ENCODE measurements around the gene S100A1.
A peak's percentile ranks its signal among the peaks of the same experiment; 100 is the strongest.

The S100A1 gene

DNA sequence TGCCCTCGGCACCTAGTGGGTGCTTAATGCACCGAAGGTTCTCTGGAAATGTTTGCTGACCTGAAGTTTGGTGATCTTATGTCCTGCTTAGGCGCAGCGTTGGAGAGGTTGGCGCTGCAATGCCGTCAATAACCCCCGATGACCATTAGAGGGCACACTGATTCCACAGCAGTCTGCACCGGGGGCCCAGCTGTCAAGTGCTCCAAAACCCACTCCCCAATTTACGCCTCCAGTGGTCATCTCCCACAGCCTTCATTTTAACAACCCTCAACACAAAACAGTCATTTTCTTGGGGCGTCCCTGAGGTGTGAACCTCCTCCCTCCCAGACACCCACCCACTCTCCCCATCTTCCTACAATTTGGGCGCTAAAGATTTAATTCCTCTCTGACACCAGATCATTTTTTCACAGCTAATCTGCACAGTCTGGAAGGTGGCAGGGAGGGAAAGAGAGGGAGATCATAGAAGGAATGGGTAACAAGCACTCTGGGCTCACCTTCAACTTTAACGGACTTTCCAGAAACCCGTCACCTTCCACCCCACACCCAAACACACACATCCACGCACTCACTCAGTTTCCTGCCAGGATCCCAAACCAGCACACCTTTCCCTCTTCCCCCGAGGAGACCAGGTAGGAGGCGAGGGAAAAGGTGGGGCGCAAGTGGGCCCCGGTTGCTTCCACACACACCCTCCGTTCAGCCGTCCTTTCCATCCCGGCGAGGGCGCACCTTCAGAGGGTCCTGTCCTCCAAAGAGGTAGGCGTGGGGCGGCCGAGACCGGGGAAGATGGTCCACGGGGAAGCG is 49.7 kb downstream of the S100A1 start:
- H3K4me2 ChIP-seq (ENCODE audit: insufficient read depth, low read length, poor library complexity, severe bottlenecking), result peak overlapping the region; percentile 90
- no peak overlapping the region for H4K91ac ChIP-seq (ENCODE audit: low read depth, low read length, poor library complexity)
- H3K79me1 ChIP-seq (ENCODE audit: low read depth, low read length), result peaks cover 3% of the 10 kb centered on the region
- peak overlapping the region; percentile 22 to 31 for H3K4me3 ChIP-seq (ENCODE audit: low read length in 2 of 2)
- H2AK5ac ChIP-seq (ENCODE audit: low read depth, low read length), result no peak overlapping the region
- H2AFZ ChIP-seq (ENCODE audit: low read length), result peak overlapping the region; percentile 91
- H2BK5ac ChIP-seq (ENCODE audit: low read length), result no peak overlapping the region
- no peaks in the 10 kb centered on the region for H3K36me3 ChIP-seq (replicated peaks in 1 of 2; ENCODE audit: control insufficient read depth in 2 of 2, insufficient read depth in 2 of 2, low read length in 2 of 2)
- no peak overlapping the region for H3K4ac ChIP-seq (ENCODE audit: low read length)
- WGBS, 2 donors (ENCODE audit: extremely low coverage in 2 of 2, insufficient read length in 2 of 2, insufficient replicate concordance in 1 of 2), result no CpG with 5 or more reads among the region's 29 CpGs
- H3K18ac ChIP-seq (ENCODE audit: low read length), result peak overlapping the region; percentile 96
- H4K8ac ChIP-seq (ENCODE audit: low read depth, low read length), result no peak overlapping the region
- H2BK15ac ChIP-seq (ENCODE audit: low read length), result peak overlapping the region; percentile 93
- no peak overlapping the region for H3K14ac ChIP-seq (ENCODE audit: low read length)
- H3K9ac ChIP-seq (ENCODE audit: low read depth, low read length, poor library complexity), result peak overlapping the region; percentile 67
- no peak overlapping the region for H2BK12ac ChIP-seq (ENCODE audit: low read length)
- peaks cover 8 to 11% of the 10 kb centered on the region in 2 donors for H3K4me1 ChIP-seq (ENCODE audit: control insufficient read depth in 2 of 2, insufficient read depth in 1 of 2, low read depth in 1 of 2, low read length in 2 of 2)
- no peak overlapping the region for H2BK120ac ChIP-seq (ENCODE audit: low read depth, low read length)
- peaks cover 0 to 2% of the 10 kb centered on the region in 2 donors for H3K9me3 ChIP-seq (replicated peaks in 1 of 2; ENCODE audit: control insufficient read depth in 2 of 2, insufficient read depth in 1 of 2, low read depth in 1 of 2, low read length in 2 of 2)
- H3K27me3 ChIP-seq (ENCODE audit: control insufficient read depth in 3 of 3, insufficient read depth in 3 of 3, low read depth in 1 of 3, low read length in 3 of 3), result peaks cover 20 to 52% (median 40%) of the 10 kb centered on the region in 3 experiments
- peak overlapping the region; percentile 99 for H3K23ac ChIP-seq (ENCODE audit: low read depth, low read length, poor library complexity)
- DNase-seq (ENCODE audit: low spot score), result no peak
- H3K27ac ChIP-seq (replicated peaks; ENCODE audit: low read length), result no peak overlapping the region

DNA sequence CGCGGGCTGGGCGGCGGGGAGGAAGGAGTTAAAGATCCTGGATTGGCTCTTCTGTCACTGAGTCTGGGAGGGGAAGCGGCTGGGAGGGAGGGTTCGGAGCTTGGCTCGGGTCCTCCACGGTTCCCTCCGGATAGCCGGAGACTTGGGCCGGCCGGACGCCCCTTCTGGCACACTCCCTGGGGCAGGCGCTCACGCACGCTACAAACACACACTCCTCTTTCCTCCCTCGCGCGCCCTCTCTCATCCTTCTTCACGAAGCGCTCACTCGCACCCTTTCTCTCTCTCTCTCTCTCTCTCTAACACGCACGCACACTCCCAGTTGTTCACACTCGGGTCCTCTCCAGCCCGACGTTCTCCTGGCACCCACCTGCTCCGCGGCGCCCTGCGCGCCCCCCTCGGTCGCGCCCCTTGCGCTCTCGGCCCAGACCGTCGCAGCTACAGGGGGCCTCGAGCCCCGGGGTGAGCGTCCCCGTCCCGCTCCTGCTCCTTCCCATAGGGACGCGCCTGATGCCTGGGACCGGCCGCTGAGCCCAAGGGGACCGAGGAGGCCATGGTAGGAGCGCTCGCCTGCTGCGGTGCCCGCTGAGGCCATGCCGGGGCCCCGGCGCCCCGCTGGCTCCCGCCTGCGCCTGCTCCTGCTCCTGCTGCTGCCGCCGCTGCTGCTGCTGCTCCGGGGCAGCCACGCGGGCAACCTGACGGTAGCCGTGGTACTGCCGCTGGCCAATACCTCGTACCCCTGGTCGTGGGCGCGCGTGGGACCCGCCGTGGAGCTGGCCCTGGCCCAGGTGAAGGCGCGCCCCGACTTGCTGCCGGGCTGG is 50.5 kb downstream of the S100A1 start, which contains the start of gene NPR1:
NPR1 (plus strand) TSS at position 170 of the 818 bp plus-strand sequence; CDS start at position 591, 421 bp downstream.
- Histone ChIP-seq H2BK12ac (ENCODE audit: low read length) (peak within 1 kb of the TSS; percentile 78), H3K4ac (ENCODE audit: low read length) (no peak within 1 kb of the TSS), H3K4me2 (ENCODE audit: insufficient read depth, low read length, poor library complexity, severe bottlenecking) (peak within 1 kb of the TSS; percentile 90), H2BK5ac (ENCODE audit: low read length) (peak within 1 kb of the TSS; percentile 57), H3K9me3 (replicated peaks in 1 of 2; ENCODE audit: control insufficient read depth in 2 of 2, insufficient read depth in 1 of 2, low read depth in 1 of 2, low read length in 2 of 2) (peaks cover 0 to 2% of the 10 kb centered on the region in 2 donors), H4K8ac (ENCODE audit: low read depth, low read length) (peak within 1 kb of the TSS; percentile 9), H3K4me3 (ENCODE audit: low read length in 2 of 2) (peak within 1 kb of the TSS; percentile 31 to 81), H3K27me3 (ENCODE audit: control insufficient read depth in 3 of 3, insufficient read depth in 3 of 3, low read depth in 1 of 3, low read length in 3 of 3) (peaks cover 20 to 59% (median 40%) of the 10 kb centered on the region in 3 experiments), H3K9ac (ENCODE audit: low read depth, low read length, poor library complexity) (peak within 1 kb of the TSS; percentile 92), H3K79me1 (ENCODE audit: low read depth, low read length) (peaks cover 3% of the 10 kb centered on the region), H4K91ac (ENCODE audit: low read depth, low read length, poor library complexity) (no peak within 1 kb of the TSS), H3K4me1 (ENCODE audit: control insufficient read depth in 2 of 2, insufficient read depth in 1 of 2, low read depth in 1 of 2, low read length in 2 of 2) (peaks cover 8 to 11% of the 10 kb centered on the region in 2 donors), H3K27ac (replicated peaks; ENCODE audit: low read length) (no peak within 1 kb of the TSS), H3K36me3 (replicated peaks in 1 of 2; ENCODE audit: control insufficient read depth in 2 of 2, insufficient read depth in 2 of 2, low read length in 2 of 2) (no peaks in the 10 kb centered on the region), H3K23ac (ENCODE audit: low read depth, low read length, poor library complexity) (peak within 1 kb of the TSS; percentile 99), H2AK5ac (ENCODE audit: low read depth, low read length) (peak within 1 kb of the TSS; percentile 57), H3K14ac (ENCODE audit: low read length) (peak within 1 kb of the TSS; percentile 91), H2BK120ac (ENCODE audit: low read depth, low read length) (peak within 1 kb of the TSS; percentile 92), H2BK15ac (ENCODE audit: low read length) (peak within 1 kb of the TSS; percentile 93), H3K18ac (ENCODE audit: low read length) (peak within 1 kb of the TSS; percentile 96), H2AFZ (ENCODE audit: low read length) (peak within 1 kb of the TSS; percentile 91)
- no peak for DNase-seq (ENCODE audit: low spot score)
- WGBS, 2 donors (ENCODE audit: extremely low coverage in 2 of 2, insufficient read length in 2 of 2, insufficient replicate concordance in 1 of 2), result no CpG with 5 or more reads among the region's 78 CpGs

DNA sequence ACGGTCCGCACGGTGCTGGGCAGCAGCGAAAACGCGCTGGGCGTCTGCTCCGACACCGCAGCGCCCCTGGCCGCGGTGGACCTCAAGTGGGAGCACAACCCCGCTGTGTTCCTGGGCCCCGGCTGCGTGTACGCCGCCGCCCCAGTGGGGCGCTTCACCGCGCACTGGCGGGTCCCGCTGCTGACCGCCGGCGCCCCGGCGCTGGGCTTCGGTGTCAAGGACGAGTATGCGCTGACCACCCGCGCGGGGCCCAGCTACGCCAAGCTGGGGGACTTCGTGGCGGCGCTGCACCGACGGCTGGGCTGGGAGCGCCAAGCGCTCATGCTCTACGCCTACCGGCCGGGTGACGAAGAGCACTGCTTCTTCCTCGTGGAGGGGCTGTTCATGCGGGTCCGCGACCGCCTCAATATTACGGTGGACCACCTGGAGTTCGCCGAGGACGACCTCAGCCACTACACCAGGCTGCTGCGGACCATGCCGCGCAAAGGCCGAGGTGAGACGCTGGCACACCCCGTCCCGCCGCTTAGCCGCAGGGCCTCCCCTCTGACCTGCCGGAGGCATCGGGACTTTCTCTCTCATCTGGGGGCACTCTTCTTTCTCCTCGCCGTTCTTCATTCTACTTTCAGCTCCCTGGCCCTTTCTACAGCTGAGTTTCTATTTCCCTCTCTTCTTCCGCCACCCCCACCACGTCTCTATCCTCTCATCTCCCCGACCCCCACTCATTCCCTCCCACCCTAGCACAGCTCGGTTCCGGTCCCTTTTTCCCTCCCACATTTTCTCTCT is 51.3 kb downstream of the S100A1 start:
- peak overlapping the region; percentile 31 to 81 for H3K4me3 ChIP-seq (ENCODE audit: low read length in 2 of 2)
- H2BK15ac ChIP-seq (ENCODE audit: low read length), result peak overlapping the region; percentile 93
- H3K23ac ChIP-seq (ENCODE audit: low read depth, low read length, poor library complexity), result peak overlapping the region; percentile 99
- peak overlapping the region; percentile 78 for H2BK12ac ChIP-seq (ENCODE audit: low read length)
- peak overlapping the region; percentile 92 for H2BK120ac ChIP-seq (ENCODE audit: low read depth, low read length)
- H3K9me3 ChIP-seq (replicated peaks in 1 of 2; ENCODE audit: control insufficient read depth in 2 of 2, insufficient read depth in 1 of 2, low read depth in 1 of 2, low read length in 2 of 2), result peaks cover 0 to 2% of the 10 kb centered on the region in 2 donors
- peak overlapping the region; percentile 57 for H2BK5ac ChIP-seq (ENCODE audit: low read length)
- no peak overlapping the region for H4K91ac ChIP-seq (ENCODE audit: low read depth, low read length, poor library complexity)
- no peak overlapping the region for H2AK5ac ChIP-seq (ENCODE audit: low read depth, low read length)
- peak overlapping the region; percentile 91 for H3K14ac ChIP-seq (ENCODE audit: low read length)
- H3K36me3 ChIP-seq (replicated peaks in 1 of 2; ENCODE audit: control insufficient read depth in 2 of 2, insufficient read depth in 2 of 2, low read length in 2 of 2), result no peaks in the 10 kb centered on the region
- no peak overlapping the region for H3K4ac ChIP-seq (ENCODE audit: low read length)
- H3K9ac ChIP-seq (ENCODE audit: low read depth, low read length, poor library complexity), result peak overlapping the region; percentile 92
- no peak overlapping the region for H3K27ac ChIP-seq (replicated peaks; ENCODE audit: low read length)
- peak overlapping the region; percentile 91 for H2AFZ ChIP-seq (ENCODE audit: low read length)
- peaks cover 3% of the 10 kb centered on the region for H3K79me1 ChIP-seq (ENCODE audit: low read depth, low read length)
- H3K4me1 ChIP-seq (ENCODE audit: control insufficient read depth in 2 of 2, insufficient read depth in 1 of 2, low read depth in 1 of 2, low read length in 2 of 2), result peaks cover 8 to 11% of the 10 kb centered on the region in 2 donors
- no peak for DNase-seq (ENCODE audit: low spot score)
- peak overlapping the region; percentile 90 for H3K4me2 ChIP-seq (ENCODE audit: insufficient read depth, low read length, poor library complexity, severe bottlenecking)
- peak overlapping the region; percentile 96 for H3K18ac ChIP-seq (ENCODE audit: low read length)
- no CpG with 5 or more reads among the region's 73 CpGs for whole genome bisulfite sequencing, 2 donors (ENCODE audit: extremely low coverage in 2 of 2, insufficient read length in 2 of 2, insufficient replicate concordance in 1 of 2)
- peaks cover 20 to 64% (median 40%) of the 10 kb centered on the region in 3 experiments for H3K27me3 ChIP-seq (ENCODE audit: control insufficient read depth in 3 of 3, insufficient read depth in 3 of 3, low read depth in 1 of 3, low read length in 3 of 3)
- H4K8ac ChIP-seq (ENCODE audit: low read depth, low read length), result peak overlapping the region; percentile 9
